NOMO-1 treated with dmso at 0.1 percent for 144 hours (cell line): ENCODE data around the gene DIP2B.
A peak's percentile ranks its signal among the peaks of the same experiment; 100 is the strongest.
"Not testable (repeated sequence)": the region's sequence is repeated elsewhere in the genome, so short reads cannot be mapped to it uniquely, and the experiment has no call there.

Experiments used
- DNase-seq: peaks from one replicate; lab custom pipeline; 2025; ENCODE audit not compliant: unreplicated experiment; lab: John Stamatoyannopoulos, UW

DIP2B gene

DNA sequence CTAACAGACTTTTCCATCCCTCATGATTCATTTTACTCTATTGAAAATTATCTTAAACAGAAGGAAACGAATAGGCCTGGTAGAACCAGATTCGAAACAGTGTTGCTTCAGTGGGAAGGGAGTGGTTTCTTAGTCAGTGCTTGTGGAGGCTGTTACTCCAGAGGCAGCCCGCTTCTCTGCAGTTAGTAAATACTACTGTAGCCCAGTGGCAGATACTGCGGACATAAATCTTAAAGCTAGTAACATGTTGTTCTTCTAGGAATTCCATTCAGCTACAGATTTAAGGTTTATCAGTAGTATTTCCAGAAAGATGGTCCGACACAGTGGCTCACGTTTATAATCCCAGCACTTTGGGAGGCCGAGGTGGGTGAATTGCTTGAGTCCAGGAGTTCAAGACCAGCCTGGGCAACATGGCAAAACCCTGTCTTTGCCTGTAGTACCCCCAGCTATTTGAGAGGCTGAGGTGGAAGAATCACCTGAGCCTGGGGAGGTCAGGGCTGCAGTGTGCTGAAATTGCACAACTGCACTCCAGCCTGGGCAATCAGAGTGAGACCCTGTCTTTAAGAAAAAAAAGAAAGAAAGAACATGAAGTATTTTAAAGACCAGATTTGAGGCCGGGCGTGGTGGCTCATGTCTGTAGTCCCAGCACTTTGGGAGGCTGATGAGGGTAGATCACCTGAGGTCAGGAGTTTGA is 45.9 kb downstream of the DIP2B start:
- DNase-seq, result no peak

DNA sequence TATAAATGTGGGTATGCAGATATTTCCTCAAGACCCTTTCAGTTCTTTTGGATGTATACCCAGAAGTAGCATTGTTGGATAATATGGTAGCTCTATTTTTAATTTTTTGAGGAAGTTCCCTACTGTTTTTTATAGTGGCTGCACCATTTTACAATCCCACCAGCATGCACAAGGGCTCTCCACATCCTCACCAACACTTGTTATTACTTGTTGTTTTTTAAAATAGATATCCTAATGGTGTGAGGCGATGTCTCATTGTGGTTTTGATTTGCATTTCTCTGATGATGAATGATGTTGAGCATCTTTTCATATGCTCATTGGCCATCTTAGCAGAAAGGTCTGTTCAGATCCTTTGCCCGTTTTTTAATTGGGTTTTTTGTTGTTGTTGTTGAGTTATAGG is 47.1 kb downstream of the DIP2B start:
- no peak for DNase-seq

DNA sequence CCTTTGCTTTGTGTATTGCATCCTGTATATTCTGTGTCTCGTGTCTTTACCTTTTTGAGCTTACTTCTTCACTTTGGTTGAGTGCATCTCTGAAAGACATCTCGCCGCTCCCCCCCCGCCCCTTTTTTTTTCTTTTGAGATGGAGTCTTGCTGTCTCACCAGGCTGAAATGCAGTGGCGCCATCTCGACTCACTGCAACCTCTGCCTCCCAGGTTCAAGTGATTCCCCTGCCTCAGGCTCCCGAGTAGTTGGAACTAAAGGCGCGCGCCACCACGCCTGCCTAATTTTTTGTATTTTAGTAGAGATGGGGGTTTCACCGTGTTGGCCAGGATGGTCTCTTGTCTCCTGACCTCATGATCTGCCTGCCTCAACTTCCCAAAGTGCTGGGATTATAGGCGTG is 49.9 kb downstream of the DIP2B start:
- DNase-seq, result no peak

- DNase-seq, result no peak
Observed at GRCh38 chr12:50555471-50555885, 50.7 kb downstream of the DIP2B start.

DNA sequence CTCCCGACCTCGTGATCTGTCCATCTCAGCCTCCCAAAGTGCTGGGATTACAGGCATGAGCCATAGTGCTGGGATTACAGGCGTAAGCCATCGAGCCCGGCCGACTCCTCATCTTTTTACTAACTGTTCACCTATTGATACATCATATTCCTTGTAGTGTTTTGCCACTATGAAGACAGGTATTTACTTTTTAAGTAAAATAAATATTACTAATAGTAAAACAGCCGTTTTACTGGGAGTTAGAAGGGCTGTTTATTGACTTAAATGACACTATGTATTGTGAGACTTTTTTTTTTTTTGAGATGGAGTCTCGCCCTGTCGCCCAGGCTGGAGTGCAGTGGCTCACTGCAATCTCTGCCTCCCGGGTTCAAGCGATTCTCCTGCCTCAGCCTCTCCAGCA is 51.5 kb downstream of the DIP2B start:
- DNase-seq, result no peak

- DNase-seq, result not testable (repeated sequence)
Observed at GRCh38 chr12:50556796-50557195, 52.0 kb downstream of the DIP2B start.

DNA sequence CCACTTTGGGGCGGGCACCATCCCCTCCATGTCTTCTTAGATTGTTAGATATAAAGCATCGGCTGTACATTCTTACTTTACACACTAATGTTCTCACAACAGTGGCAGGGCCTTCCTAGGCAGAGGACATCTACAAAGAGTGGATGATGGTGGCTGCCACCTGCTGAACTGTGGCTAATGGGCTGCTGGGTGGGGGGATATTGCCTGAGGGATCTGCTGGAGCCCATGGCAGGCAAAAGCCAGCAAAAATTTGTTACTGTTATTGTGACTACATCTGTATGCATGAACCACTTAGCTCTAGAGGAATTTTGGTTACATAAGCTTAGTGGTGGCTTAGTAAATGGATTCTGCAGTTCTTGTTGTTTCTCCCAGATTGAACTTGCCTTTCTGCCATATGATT is 52.6 kb downstream of the DIP2B start:
- DNase-seq, result no peak

DNA sequence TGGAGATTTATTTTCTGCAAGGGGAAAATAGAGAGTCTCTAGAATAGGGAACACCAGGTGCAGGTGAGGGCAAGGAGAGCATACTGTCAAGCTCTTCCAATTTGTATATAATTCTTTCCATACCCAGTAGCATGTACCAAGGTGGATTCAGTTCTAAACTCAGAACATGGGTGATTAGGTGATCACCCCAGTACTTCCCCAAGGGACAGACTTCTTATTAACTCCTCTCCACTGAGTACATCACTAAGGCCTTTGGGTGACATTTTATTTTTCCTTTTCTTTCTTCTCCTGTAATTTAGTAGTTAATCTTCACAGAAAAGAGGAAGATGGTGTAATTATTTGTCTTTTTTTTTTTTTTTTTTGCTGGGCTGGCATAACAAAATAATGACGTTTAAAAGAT is 54.2 kb downstream of the DIP2B start:
- DNase-seq, result no peak

- no peak for DNase-seq
Observed at GRCh38 chr12:50562520-50563433, 58.0 kb downstream of the DIP2B start.

- no peak for DNase-seq
Observed at GRCh38 chr12:50563434-50563787, 58.6 kb downstream of the DIP2B start.

DNA sequence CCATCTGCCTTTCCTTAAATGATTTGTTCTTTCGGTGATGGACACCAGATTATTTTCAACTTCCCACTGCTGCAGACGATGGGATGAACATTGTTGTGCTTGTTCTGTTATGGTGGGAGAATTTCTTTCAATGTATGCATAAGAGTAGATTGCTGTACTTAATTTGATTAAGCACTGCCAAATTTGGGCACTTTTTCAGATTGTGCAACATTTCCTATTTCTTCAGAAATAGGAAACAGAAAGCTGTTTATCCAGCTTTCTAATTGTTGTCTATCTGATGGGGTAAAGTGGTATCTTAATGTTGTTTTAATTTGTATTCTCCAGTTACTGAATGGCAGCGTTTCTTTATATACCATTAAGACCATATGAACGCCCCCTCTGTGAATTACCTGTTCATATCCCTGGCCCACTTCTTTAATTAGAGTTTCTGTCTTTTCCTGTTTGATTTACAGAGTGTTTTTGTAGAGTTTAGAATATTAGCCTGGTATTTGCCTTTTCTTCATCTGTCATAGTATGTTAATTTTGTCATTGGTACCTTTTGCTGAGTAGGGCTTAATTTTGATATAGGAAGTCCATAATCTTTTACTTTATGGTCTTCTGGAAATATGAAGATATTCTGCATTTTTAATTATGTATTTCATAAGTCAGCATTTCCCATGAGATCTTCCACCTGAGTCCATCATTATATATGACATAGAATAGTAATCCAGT is 59.6 kb downstream of the DIP2B start:
- no peak for DNase-seq

- no peak for DNase-seq
Observed at GRCh38 chr12:50564948-50565297, 60.1 kb downstream of the DIP2B start.

- DNase-seq, result no peak
Observed at GRCh38 chr12:50566066-50566465, 61.3 kb downstream of the DIP2B start.

GRCh38 chr12:50567926-50568325 is 63.1 kb downstream of the DIP2B start:
- DNase-seq, result no peak

GRCh38 chr12:50568338-50569091 is 63.7 kb downstream of the DIP2B start:
- DNase-seq, result no peak

GRCh38 chr12:50569321-50569720 is 64.5 kb downstream of the DIP2B start:
- DNase-seq, result no peak

DNA sequence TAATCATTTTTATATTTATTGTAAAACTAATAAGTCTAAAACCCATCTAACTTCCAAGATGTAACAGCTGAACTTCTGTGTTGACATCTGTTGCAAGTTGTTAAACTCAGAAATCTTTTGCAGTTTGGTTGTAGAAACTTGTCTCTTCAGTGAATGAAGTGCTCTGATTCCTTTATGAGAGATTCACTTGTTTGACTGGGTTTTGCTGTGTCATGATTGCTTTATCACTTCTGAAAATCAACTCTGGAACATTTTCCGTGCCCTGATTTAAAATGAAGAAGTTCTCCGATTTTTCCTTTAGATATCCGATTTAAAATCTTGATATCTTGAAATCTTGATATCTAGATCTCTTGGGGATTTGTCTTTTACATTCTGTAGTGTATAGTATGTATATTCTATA is 65.1 kb downstream of the DIP2B start:
- DNase-seq, result no peak

DNA sequence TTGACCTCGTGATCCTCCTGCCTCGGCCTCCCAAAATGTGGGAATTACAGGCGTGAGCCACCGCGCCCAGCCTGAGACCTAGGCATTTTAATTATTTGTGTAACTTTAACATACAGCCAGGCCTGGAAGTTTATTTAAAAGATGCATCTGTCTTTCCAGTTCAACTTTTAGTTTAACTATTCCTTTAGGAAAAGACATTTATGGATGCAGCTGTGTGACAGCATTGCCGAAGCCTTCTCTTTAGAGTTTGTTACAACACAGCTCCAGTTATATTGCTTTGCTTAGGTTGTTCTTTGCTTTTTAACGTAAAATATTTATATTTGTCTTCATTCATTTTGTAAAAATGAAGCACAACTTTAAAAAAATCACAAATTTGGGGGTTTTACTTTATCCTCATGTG is 67.0 kb downstream of the DIP2B start:
- no peak for DNase-seq

DNA sequence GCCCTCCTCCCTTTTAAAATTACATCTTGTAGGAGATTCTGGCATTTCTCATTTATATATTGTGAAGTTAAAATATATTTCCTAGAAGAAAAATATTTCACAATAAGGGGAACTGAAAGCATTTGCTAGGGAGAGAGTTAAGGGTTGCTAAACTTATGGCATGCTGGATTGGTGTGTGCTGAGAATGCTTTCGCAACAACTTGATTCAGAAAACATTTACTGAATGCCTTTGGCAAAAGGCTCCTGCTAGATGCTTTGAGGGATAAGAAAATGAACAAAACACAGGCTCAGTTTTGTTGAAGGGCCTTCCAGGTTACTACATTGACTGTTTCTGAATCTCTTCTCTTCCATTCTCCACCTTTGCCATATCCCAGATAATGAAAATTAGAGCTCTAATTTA is 67.5 kb downstream of the DIP2B start:
- DNase-seq, result peak; percentile 92

GRCh38 chr12:50572760-50573159 is 68.0 kb downstream of the DIP2B start:
- DNase-seq, result no peak

GRCh38 chr12:50573271-50573670 is 68.5 kb downstream of the DIP2B start:
- DNase-seq, result no peak
